IMR-90 (cell line): ENCODE measurements around the gene GREB1L. TPM values are rescaled to one million over a fixed set of nuclear protein-coding genes. Genes with fewer than 3 reads are reported as not detected.

Experiments used
- ATAC-seq: fragments of 200-7000 bp; cut with Tn5 transposase; 2 replicates; pipeline ENCODE4 v1.9.1; 2020; ENCODE audit warnings: low read depth, mild to moderate bottlenecking, moderate library complexity
- BruUV-seq: library from RNA; stranded (reverse); fragments of 400-500 nt; replicated peaks from 2 replicates; lab custom pipeline; 2021; lab: Mats Ljungman, UMichigan
- CTCF ChIA-PET: fragments of 300-600 bp; formaldehyde crosslinking; extraction: SDS; loops from one replicate; lab custom pipeline; 2021; ENCODE audit warnings: antibody characterized with exemption; lab: Yijun Ruan, JAX
- POLR2A ChIA-PET: fragments of 300-600 bp; sonication (Branson Sonifier 250); formaldehyde crosslinking; loops from one replicate; lab custom pipeline; 2022; ENCODE audit warnings: antibody characterized with exemption; ENCODE audit not compliant: unreplicated experiment; lab: Charles Lee
- DNase-seq: peaks from one replicate; pipeline ENCODE4 v3.0.0; 2013
- H2AFZ ChIP-seq: replicated peaks from 2 replicates; pipeline ENCODE3; 2013; ENCODE audit warnings: low read length, mild to moderate bottlenecking; ENCODE audit not compliant: poor library complexity
- H2AK5ac ChIP-seq: 2 replicates; pipeline ENCODE4 v1.6.1; 2013; ENCODE audit warnings: low read depth, low read length, inconsistent platforms
- H2AK9ac ChIP-seq: replicated peaks from 2 replicates; pipeline ENCODE3; 2013; ENCODE audit warnings: mild to moderate bottlenecking, low read depth, low read length, moderate library complexity; ENCODE audit not compliant: poor library complexity
- H2BK120ac ChIP-seq: 2 replicates; pipeline ENCODE4 v1.6.1; 2013; ENCODE audit warnings: low read depth, low read length, inconsistent platforms
- H2BK15ac ChIP-seq: 3 replicates; pipeline ENCODE4 v1.6.1; 2013; ENCODE audit warnings: low read depth, low read length, inconsistent platforms
- H2BK20ac ChIP-seq: 2 replicates; pipeline ENCODE4 v1.6.1; 2013; ENCODE audit warnings: low read depth, mild to moderate bottlenecking, inconsistent platforms, low read length, moderate library complexity
- H2BK5ac ChIP-seq: 2 replicates; pipeline ENCODE4 v1.6.1; 2013; ENCODE audit warnings: mild to moderate bottlenecking, low read depth, low read length, inconsistent platforms; ENCODE audit not compliant: poor library complexity, severe bottlenecking
- H3K14ac ChIP-seq: replicated peaks from 2 replicates; pipeline ENCODE4 v1.6.1; 2013; ENCODE audit warnings: low read depth, low read length, inconsistent platforms
- H3K18ac ChIP-seq: 2 replicates; pipeline ENCODE4 v1.6.1; 2013; ENCODE audit warnings: low read depth, low read length, control low read depth
- H3K23ac ChIP-seq: 2 replicates; pipeline ENCODE4 v1.6.1; 2013; ENCODE audit warnings: low read depth, low read length, inconsistent platforms
- H3K27ac ChIP-seq: 2 replicates; pipeline ENCODE4 v1.5.1; 2013; ENCODE audit warnings: mild to moderate bottlenecking, control low read depth, low read length; ENCODE audit not compliant: insufficient read depth
- H3K27me3 ChIP-seq: 2 replicates; pipeline ENCODE4 v1.6.1; 2013; ENCODE audit warnings: low read length; ENCODE audit not compliant: control insufficient read depth, insufficient read depth
- H3K36me3 ChIP-seq: 2 replicates; pipeline ENCODE4 v1.6.1; 2013; ENCODE audit warnings: low read length, mixed read lengths; ENCODE audit not compliant: control insufficient read depth, insufficient read depth
- H3K4ac ChIP-seq: 2 replicates; pipeline ENCODE4 v1.6.1; 2013; ENCODE audit warnings: low read depth, low read length, inconsistent platforms
- H3K4me1 ChIP-seq: 2 replicates; pipeline ENCODE4 v1.6.1; 2013; ENCODE audit warnings: low read length, mixed read lengths; ENCODE audit not compliant: control insufficient read depth, insufficient read depth
- H3K4me2 ChIP-seq: 2 replicates; pipeline ENCODE4 v1.6.1; 2013; ENCODE audit warnings: low read depth, mild to moderate bottlenecking, control low read depth, low read length, moderate library complexity
- H3K4me3 ChIP-seq: 2 replicates; pipeline ENCODE4 v1.5.1; 2013; ENCODE audit warnings: low read depth, mild to moderate bottlenecking, control low read depth, low read length, moderate library complexity; ENCODE audit not compliant: insufficient read depth
- H3K56ac ChIP-seq: 2 replicates; pipeline ENCODE4 v1.6.1; 2013; ENCODE audit warnings: low read length, inconsistent platforms; ENCODE audit not compliant: insufficient read depth; ENCODE audit errors: extremely low read depth
- H3K79me1 ChIP-seq, 2 experiments: 2 replicates each; pipeline ENCODE4 v1.6.1; 2013; ENCODE audit warnings: low read length in 2 of 2, inconsistent platforms in 1 of 2, low read depth in 1 of 2
- H3K9ac ChIP-seq: 2 replicates; pipeline ENCODE4 v1.6.1; 2013; ENCODE audit warnings: low read depth, low read length, control low read depth
- H3K9me1 ChIP-seq: 2 replicates; pipeline ENCODE4 v1.6.1; 2013; ENCODE audit warnings: low read length, inconsistent platforms; ENCODE audit not compliant: insufficient read depth
- H3K9me3 ChIP-seq: 2 replicates; pipeline ENCODE4 v1.6.1; 2013; ENCODE audit warnings: low read length; ENCODE audit not compliant: control insufficient read depth, insufficient read depth
- H4K20me1 ChIP-seq: 2 replicates; pipeline ENCODE4 v1.6.1; 2013; ENCODE audit warnings: low read length, inconsistent platforms; ENCODE audit not compliant: insufficient read depth
- H4K5ac ChIP-seq: 2 replicates; pipeline ENCODE4 v1.6.1; 2013; ENCODE audit warnings: mild to moderate bottlenecking, low read depth, low read length, control low read depth
- H4K8ac ChIP-seq, 2 experiments: 2 replicates each; pipeline ENCODE4 v1.6.1; 2013; ENCODE audit warnings: low read depth in 2 of 2, low read length in 2 of 2, control low read depth in 1 of 2, inconsistent platforms in 1 of 2
- H4K91ac ChIP-seq: 2 replicates; pipeline ENCODE4 v1.6.1; 2013; ENCODE audit warnings: low read depth, low read length, inconsistent platforms; ENCODE audit not compliant: insufficient read depth
- BHLHE40 ChIP-seq: fragments of 150-350 bp; IDR thresholded peaks from 2 replicates; pipeline ENCODE4 v1.6.1; 2016; ENCODE audit warnings: mild to moderate bottlenecking, low read depth, low read length
- CEBPB ChIP-seq: IDR thresholded peaks from 2 replicates; pipeline ENCODE4 v1.6.1; 2012; ENCODE audit warnings: low read depth, low read length, improper control_type of control experiment
- CHD1 ChIP-seq: IDR thresholded peaks from 2 replicates; pipeline ENCODE4 v1.6.1; 2012; ENCODE audit warnings: low read depth, low read length, improper control_type of control experiment
- CTCF ChIP-seq: conservative IDR thresholded peaks from 2 replicates; pipeline ENCODE4 v1.5.1; 2012; ENCODE audit warnings: mild to moderate bottlenecking, low read depth, low read length, improper control_type of control experiment
- ELK1 ChIP-seq: fragments of 150-350 bp; IDR thresholded peaks from 2 replicates; pipeline ENCODE4 v1.6.1; 2016; ENCODE audit warnings: low read depth, mild to moderate bottlenecking, low read length, moderate library complexity, borderline replicate concordance
- FOS ChIP-seq: fragments of 150-350 bp; IDR thresholded peaks from 2 replicates; pipeline ENCODE4 v1.6.1; 2016; ENCODE audit warnings: low read depth, low read length
- MAFK ChIP-seq: IDR thresholded peaks from 2 replicates; pipeline ENCODE4 v1.6.1; 2012; ENCODE audit warnings: low read depth, low read length, improper control_type of control experiment
- MAZ ChIP-seq: IDR thresholded peaks from 2 replicates; pipeline ENCODE4 v1.6.1; 2012; ENCODE audit warnings: low read depth, mild to moderate bottlenecking, low read length, improper control_type of control experiment, moderate library complexity, borderline replicate concordance
- MXI1 ChIP-seq: IDR thresholded peaks from 2 replicates; pipeline ENCODE4 v1.6.1; 2012; ENCODE audit warnings: low read depth, mild to moderate bottlenecking, low read length, moderate library complexity, borderline replicate concordance
- NFE2L2 ChIP-seq: fragments of 150-350 bp; IDR thresholded peaks from 2 replicates; pipeline ENCODE4 v1.6.1; 2016; ENCODE audit warnings: low read depth, mild to moderate bottlenecking, low read length
- RAD21 ChIP-seq: IDR thresholded peaks from 2 replicates; pipeline ENCODE4 v1.6.1; 2012; ENCODE audit warnings: low read length, improper control_type of control experiment
- RCOR1 ChIP-seq: IDR thresholded peaks from 2 replicates; pipeline ENCODE4 v1.6.1; 2012; ENCODE audit warnings: mild to moderate bottlenecking, low read length, improper control_type of control experiment; ENCODE audit not compliant: insufficient replicate concordance
- USF2 ChIP-seq: fragments of 150-350 bp; IDR thresholded peaks from 2 replicates; pipeline ENCODE4 v1.6.1; 2017; ENCODE audit warnings: mild to moderate bottlenecking, antibody characterized with exemption, low read length, low read depth
- WGBS, 2 experiments: methylation state at CpG; one replicate each; pipeline versions ENCODE4 v1.1.5 to v1.1.7; 2013; ENCODE audit warnings: missing lambda C conversion rate in 2 of 2; ENCODE audit not compliant: insufficient read length in 1 of 2; ENCODE audit errors: extremely low coverage in 2 of 2; 5-methylcytosine and 5-hydroxymethylcytosine counted together
- dilution Hi-C: fragments of 300-500 bp; cut with HindIII; formaldehyde crosslinking; loops from one replicate; pipeline ENCODE4 v1.14.3; 2018; ENCODE audit warnings: low sequenced_read_pairs; ENCODE audit not compliant: unreplicated experiment
- in situ Hi-C: fragments of 300-500 bp; cut with MboI; formaldehyde crosslinking; loops from 3 replicates; pipeline ENCODE4 v1.14.3; 2019; ENCODE audit warnings: low sequenced_read_pairs, inconsistent platforms, mixed read lengths
- intact Hi-C: fragments of 100-400 bp; cut with micrococcal nuclease; formaldehyde crosslinking; loops from 2 replicates; pipeline ENCODE4 v1.10.0; 2022
- polyA plus RNA-seq, 3 experiments: library from polyadenylated mRNA; depleted of rRNA; stranded (reverse); fragments of >200 nt; gene quantifications; 2 replicates each; pipeline ENCODE4 v1.2.3, GENCODE V29; 2012; ENCODE audit warnings: low replicate concordance in 1 of 3
- total RNA-seq: library from RNA; depleted of rRNA; stranded (reverse); fragments of >200 nt; gene quantifications from 2 replicates; pipeline ENCODE4 v1.2.3, GENCODE V29; 2012

The GREB1L gene
- total and polyA plus RNA-seq, 2 of the 4 experiments (the other 2 are of a cell fraction), result under 0.01 to 0.02 TPM

GRCh38 chr18:21451851-21452250 is 209.8 kb downstream of the GREB1L start:
- H3K79me1 ChIP-seq, result no peaks in the 10 kb centered on the region
- H3K4ac ChIP-seq, result no peak overlapping the region
- H2AK5ac ChIP-seq, result no peak overlapping the region
- H2BK5ac ChIP-seq, result no peak overlapping the region
- CTCF ChIA-PET, result interaction anchor here (1.3 kb wide), 1 partner anchor 38 kb away, joined by 5 read pairs; no protein-coding TSS in a partner anchor
- H3K4me2 ChIP-seq, result no peak overlapping the region
- no peak overlapping the region for H3K56ac ChIP-seq
- no CpG with 5 or more reads among the region's 2 CpGs for WGBS, 2 experiments
- H2AFZ ChIP-seq, result no peak overlapping the region
- H2AK9ac ChIP-seq, result no peak overlapping the region
- no peak overlapping the region for H3K9ac ChIP-seq
- H2BK120ac ChIP-seq, result no peak overlapping the region
- in situ Hi-C loops (no loop called here), intact Hi-C loops (loop anchor here (10.0 kb wide), 1 partner anchor 207 kb away; the partner anchor contains the start of gene GREB1L), dilution Hi-C loops (no loop called here)
- H3K18ac ChIP-seq, result no peak overlapping the region
- H4K8ac ChIP-seq, result no peak overlapping the region
- no peaks in the 10 kb centered on the region for H4K20me1 ChIP-seq
- peaks cover 5% of the 10 kb centered on the region; the same call in 1 of the 2 replicates for H3K4me1 ChIP-seq
- H3K23ac ChIP-seq, result no peak overlapping the region
- no peak overlapping the region for H2BK15ac ChIP-seq
- H2BK20ac ChIP-seq, result no peak overlapping the region
- H3K9me3 ChIP-seq, result no peaks in the 10 kb centered on the region
- peaks cover 34% of the 10 kb centered on the region for H3K27me3 ChIP-seq
- TF ChIP-seq FOS, result no peak
- TF ChIP-seq NFE2L2, result no peak
- no peak for TF ChIP-seq USF2
- no peak for TF ChIP-seq ELK1
- TF ChIP-seq CTCF, result no peak
- no peak for TF ChIP-seq RCOR1
- TF ChIP-seq CEBPB, result no peak
- no peak for TF ChIP-seq RAD21
- TF ChIP-seq BHLHE40, result no peak
- TF ChIP-seq CHD1, result no peak
- TF ChIP-seq MAZ, result no peak
- no peak for TF ChIP-seq MAFK
- TF ChIP-seq MXI1, result no peak
- POLR2A ChIA-PET, result no interaction called here
- no peak overlapping the region for H3K14ac ChIP-seq
- no peak overlapping the region for H3K27ac ChIP-seq
- no peaks in the 10 kb centered on the region for H3K9me1 ChIP-seq
- no peak overlapping the region for H3K4me3 ChIP-seq
- no peak for DNase-seq
- no TSS peak for BruUV-seq
- no peaks in the 10 kb centered on the region for H3K36me3 ChIP-seq
- ATAC-seq, result no peak
- no peak overlapping the region for H4K91ac ChIP-seq
- no peak overlapping the region for H4K5ac ChIP-seq
